Muscle of back (tissue), 11 donors: ENCODE measurements around the gene ZNRF2. TPM values are rescaled to one million over a fixed set of nuclear protein-coding genes. Genes with fewer than 3 reads are reported as not detected.
"Not testable (repeated sequence)": the region's sequence is repeated elsewhere in the genome, so short reads cannot be mapped to it uniquely, and the experiment has no call there.

ENCODE experiments used
- DNase-seq, 3 donors: peaks; one replicate each; pipeline versions ENCODE4 v3.0.0 to v3.0.0-alpha.2; 2013
- polyA plus RNA-seq, 10 donors: library from polyadenylated mRNA; unstranded; fragments of 120-200 nt; gene quantifications; one replicate each; pipeline ENCODE4 v1.2.1, GENCODE V29; 2013; ENCODE audit not compliant: insufficient read length in 10 of 10

The ZNRF2 gene
- polyA plus RNA-seq, 10 donors: 9.4 to 13.6 (median 11.2) TPM

DNA sequence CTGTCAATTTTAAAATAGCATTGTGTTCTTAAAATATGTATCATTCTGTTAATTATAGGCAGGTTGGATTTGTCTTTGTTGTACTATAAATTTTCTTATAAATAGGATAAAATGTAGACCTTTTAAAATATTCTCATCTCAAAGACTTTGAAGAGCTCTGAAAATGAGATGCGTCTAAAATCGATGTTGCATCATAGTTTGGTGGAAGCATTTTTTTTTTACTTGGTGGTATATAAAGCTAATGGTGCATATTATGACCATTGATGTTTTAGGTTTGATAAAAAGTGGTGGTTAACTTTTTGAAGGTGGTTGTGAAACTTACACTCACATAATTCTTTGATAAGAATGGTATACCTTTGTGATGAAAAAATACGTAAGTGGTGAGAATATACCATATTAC lies 69.1 kb downstream of the ZNRF2 start:
- DNase-seq: no peak

GRCh38 chr7:30353932-30354607 lies 69.7 kb downstream of the ZNRF2 start:
- DNase-seq: no peak

DNA sequence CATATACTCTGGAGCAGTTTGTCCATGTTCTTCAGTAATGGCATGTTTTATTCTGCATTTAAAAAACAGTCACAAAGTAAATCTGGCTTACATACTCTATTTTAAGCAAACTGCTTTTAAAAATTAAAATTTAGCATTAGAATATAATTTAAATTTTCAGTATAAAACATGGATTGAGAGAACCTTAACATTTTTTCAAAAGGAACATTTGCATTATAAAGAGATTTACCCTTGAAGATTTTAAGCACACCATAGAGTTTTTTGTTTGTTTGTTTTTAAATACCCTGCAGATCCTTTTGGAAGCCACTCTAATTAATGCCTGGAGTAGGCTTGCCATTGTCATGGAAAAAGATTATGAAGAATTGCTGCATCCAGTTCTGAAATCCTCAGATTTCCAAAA lies 70.4 kb downstream of the ZNRF2 start:
- DNase-seq: no peak

GRCh38 chr7:30359957-30360356 lies 75.6 kb downstream of the ZNRF2 start:
- DNase-seq: no peak

DNA sequence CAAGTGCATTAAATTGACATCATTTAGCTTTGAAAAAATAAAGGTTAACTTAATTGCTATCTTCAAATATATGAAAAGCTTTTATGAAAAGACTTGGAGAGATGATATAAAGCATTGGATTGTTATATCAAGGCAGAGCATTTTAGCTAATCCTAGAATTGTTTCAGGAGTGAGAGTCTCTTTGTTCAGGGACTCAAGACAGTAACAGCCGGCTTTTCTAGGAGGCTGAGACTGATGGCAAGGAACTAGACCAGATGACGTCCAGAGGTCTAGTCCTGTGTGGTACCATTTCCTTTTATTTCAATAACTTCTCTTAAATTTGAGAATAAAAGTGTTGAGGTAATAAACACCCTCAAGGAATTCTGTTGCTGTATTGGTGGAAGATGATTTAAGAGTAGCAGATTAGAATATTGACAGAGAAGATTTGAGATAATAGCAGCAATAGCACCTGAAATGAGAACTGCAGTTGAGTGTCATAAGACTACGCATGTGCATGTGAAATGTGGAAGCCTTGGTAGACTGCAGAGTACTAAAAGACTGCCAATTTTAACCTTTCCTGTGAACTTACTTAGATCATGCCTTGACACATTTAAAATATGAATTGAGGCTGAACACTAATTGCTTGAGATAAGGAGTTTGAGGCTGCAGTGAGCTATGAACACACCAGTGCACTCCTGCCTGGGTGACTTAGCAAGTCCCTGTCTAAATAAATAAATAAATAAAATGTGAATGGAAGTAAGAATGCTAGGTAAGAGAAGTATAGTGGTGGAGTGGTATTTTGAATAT lies 79.6 kb downstream of the ZNRF2 start:
- DNase-seq: no peak

- DNase-seq: no peak
Observed at GRCh38 chr7:30364773-30365172, 80.4 kb downstream of the ZNRF2 start.

GRCh38 chr7:30365621-30366020 lies 81.2 kb downstream of the ZNRF2 start:
- DNase-seq: no peak

- DNase-seq: no peak
Observed at GRCh38 chr7:30366606-30367005, 82.2 kb downstream of the ZNRF2 start.

GRCh38 chr7:30367561-30367960 lies 83.2 kb downstream of the ZNRF2 start:
- no peak for DNase-seq

GRCh38 chr7:30369879-30370278 lies 85.5 kb downstream of the ZNRF2 start:
- no peak for DNase-seq

DNA sequence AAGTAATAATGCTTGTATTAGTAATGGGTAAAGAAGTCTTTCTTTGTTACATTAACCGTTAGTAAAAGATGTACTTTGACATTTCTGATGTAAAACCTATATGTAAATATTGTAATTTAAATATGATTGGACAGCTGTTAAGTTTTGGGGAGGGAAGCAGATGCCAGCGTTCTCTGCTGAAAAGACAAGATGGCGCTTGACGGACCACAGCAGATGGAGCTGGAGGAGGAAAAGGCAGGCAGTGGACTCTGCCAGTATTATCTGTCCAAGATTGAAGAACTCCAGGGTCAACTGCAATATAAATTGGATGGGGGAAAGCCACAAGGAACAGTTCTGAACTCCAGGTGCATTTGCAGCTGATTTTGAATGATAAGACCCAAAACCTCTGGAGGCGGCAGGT lies 86.9 kb downstream of the ZNRF2 start:
- no peak for DNase-seq

- no peak for DNase-seq
Observed at GRCh38 chr7:30378275-30378674, 93.9 kb downstream of the ZNRF2 start.

GRCh38 chr7:30379131-30379530 lies 94.7 kb downstream of the ZNRF2 start:
- DNase-seq: no peak

DNA sequence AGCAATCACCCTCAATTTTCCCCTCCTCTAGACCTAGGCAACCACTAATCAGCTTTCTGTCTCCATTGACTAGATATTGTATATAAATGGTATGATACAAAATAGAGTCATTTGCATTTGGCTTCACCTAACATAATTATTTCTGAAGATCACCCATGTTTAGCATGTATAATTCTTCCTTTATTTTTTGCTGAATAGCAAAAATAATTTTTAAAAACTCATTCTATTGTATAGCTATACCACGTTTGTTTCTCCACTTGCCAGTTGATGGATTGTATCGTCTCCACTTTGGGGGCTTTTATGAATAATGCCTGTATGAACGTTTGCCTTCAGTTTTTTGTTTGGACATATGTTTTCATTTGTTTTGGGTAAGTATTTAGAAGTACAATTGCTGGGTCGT lies 95.3 kb downstream of the ZNRF2 start:
- DNase-seq: no peak

GRCh38 chr7:30380294-30380693 lies 95.9 kb downstream of the ZNRF2 start:
- no peak for DNase-seq

- not testable (repeated sequence) for DNase-seq
Observed at GRCh38 chr7:30380824-30381223, 96.4 kb downstream of the ZNRF2 start.

DNA sequence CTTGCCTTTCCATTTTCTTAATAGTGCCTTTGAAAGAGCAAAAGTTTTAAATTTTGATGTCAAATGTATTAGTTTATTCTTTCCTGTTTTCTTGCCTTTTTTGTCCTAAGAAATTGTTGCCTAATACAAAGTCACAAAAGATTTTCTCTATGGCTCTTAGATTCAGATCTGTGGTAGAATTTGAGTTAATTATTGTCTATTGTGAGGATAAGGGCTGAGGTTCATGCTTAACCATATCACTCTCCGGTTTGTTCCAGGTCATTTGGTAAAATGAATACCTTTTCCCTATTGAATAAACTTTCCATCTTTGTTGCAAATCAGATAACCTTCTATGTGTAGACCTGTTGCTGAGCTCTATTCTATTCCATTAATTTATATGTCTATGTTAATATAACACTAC lies 98.2 kb downstream of the ZNRF2 start:
- no peak for DNase-seq

- no peak for DNase-seq
Observed at GRCh38 chr7:30389791-30390190, 105.4 kb downstream of the ZNRF2 start.

GRCh38 chr7:30390736-30391636 lies 106.6 kb downstream of the ZNRF2 start:
- DNase-seq: no peak

GRCh38 chr7:30391806-30392205 lies 107.4 kb downstream of the ZNRF2 start:
- no peak for DNase-seq

- no peak for DNase-seq
Observed at GRCh38 chr7:30395676-30396075, 111.3 kb downstream of the ZNRF2 start.

DNA sequence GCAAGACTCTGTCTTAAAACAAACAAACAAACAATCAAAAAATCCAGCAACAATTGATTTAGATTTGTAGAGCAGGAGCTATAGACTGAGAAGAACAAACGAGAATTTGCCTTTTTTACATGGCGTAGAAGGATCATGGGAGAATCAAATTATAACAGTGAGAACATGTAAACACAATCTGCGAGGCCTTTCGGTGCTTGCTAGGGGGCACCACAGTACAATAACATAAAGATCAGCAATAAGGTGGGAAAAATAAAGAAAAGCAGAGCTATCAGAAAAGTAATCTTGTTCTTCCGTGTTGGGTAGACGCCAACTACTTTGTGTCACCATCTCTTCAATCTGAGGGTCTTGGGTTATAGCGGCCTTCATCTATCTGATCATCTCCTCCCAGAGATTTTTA lies 112.0 kb downstream of the ZNRF2 start:
- peak; percentile 9 to 51 (median 34) for DNase-seq
